CD14-positive monocyte (primary cell): ENCODE data around the gene PXDN. TPM values are rescaled to one million over a fixed set of nuclear protein-coding genes. Genes with fewer than 3 reads are reported as not detected.

Experiments
- DNase-seq, 3 donors: peaks; one replicate each; pipeline ENCODE4 v3.0.0-alpha.2; 2011 to 2022
- H2AFZ ChIP-seq: 2 replicates; pipeline ENCODE4 v1.6.0; 2012; ENCODE audit warnings: mild to moderate bottlenecking, low read depth, low read length, inconsistent platforms; ENCODE audit not compliant: insufficient read depth, poor library complexity, severe bottlenecking
- H3K27ac ChIP-seq, 2 donors: 1 replicate in 1 of 2; 2 replicates in 1 of 2; pipeline ENCODE4 v1.5.1; 2012 to 2013; ENCODE audit warnings: low read length in 2 of 2, control low read depth in 1 of 2, inconsistent platforms in 1 of 2, low read depth in 1 of 2, mild to moderate bottlenecking in 1 of 2
- H3K27me3 ChIP-seq, 2 donors: one replicate each; pipeline versions ENCODE4 v1.6.0 to v1.6.1; 2011 to 2013; ENCODE audit warnings: low read length in 2 of 2; ENCODE audit not compliant: control insufficient read depth in 2 of 2, insufficient read depth in 2 of 2
- H3K36me3 ChIP-seq, 2 donors: replicated peaks in 1 of 2; 1 replicate in 1 of 2; 2 replicates in 1 of 2; pipeline versions ENCODE4 v1.5.1 to v1.6.1; 2012 to 2013; ENCODE audit warnings: low read length in 2 of 2, control low read depth in 1 of 2, inconsistent platforms in 1 of 2, mild to moderate bottlenecking in 1 of 2; ENCODE audit not compliant: insufficient read depth in 2 of 2, control insufficient read depth in 1 of 2
- H3K4me1 ChIP-seq, 2 donors: 1 replicate in 1 of 2; 2 replicates in 1 of 2; pipeline versions ENCODE4 v1.5.1 to v1.6.1; 2012 to 2013; ENCODE audit warnings: low read length in 2 of 2, control low read depth in 1 of 2, inconsistent platforms in 1 of 2, mild to moderate bottlenecking in 1 of 2, moderate library complexity in 1 of 2; ENCODE audit not compliant: insufficient read depth in 2 of 2, control insufficient read depth in 1 of 2
- H3K4me2 ChIP-seq: replicated peaks from 2 replicates; pipeline ENCODE3; 2012; ENCODE audit warnings: low read length, moderate library complexity, mild to moderate bottlenecking; ENCODE audit not compliant: poor library complexity, severe bottlenecking; ENCODE audit errors: extremely low read depth
- H3K4me3 ChIP-seq, 3 experiments: fragments of 200-600 bp in 1 of 3; sonication (generic) in 1 of 3; replicated peaks in 1 of 3; 1 replicate in 2 of 3; 2 replicates in 1 of 3; pipeline ENCODE4 v1.5.1; 2011 to 2013; ENCODE audit warnings: low read length in 3 of 3, mild to moderate bottlenecking in 3 of 3, control low read depth in 2 of 3, low read depth in 2 of 3, inconsistent platforms in 1 of 3, moderate library complexity in 1 of 3
- H3K79me2 ChIP-seq: 2 replicates; pipeline ENCODE4 v1.6.0; 2012; ENCODE audit warnings: mild to moderate bottlenecking, control low read depth, inconsistent platforms, low read length, moderate library complexity; ENCODE audit not compliant: insufficient read depth
- H3K9ac ChIP-seq: 2 replicates; pipeline ENCODE4 v1.6.0; 2017; ENCODE audit warnings: low read length, mild to moderate bottlenecking; ENCODE audit not compliant: insufficient read depth, poor library complexity, severe bottlenecking
- H3K9me3 ChIP-seq, 2 donors: replicated peaks in 1 of 2; 1 replicate in 1 of 2; 2 replicates in 1 of 2; pipeline versions ENCODE4 v1.5.1 to v1.6.1; 2012 to 2013; ENCODE audit warnings: low read length in 2 of 2, control low read depth in 1 of 2; ENCODE audit not compliant: control insufficient read depth in 1 of 2, insufficient read depth in 1 of 2
- H4K20me1 ChIP-seq: 2 replicates; pipeline ENCODE4 v1.6.0; 2012; ENCODE audit warnings: mild to moderate bottlenecking, low read length, control low read depth, moderate library complexity; ENCODE audit not compliant: insufficient read depth
- H3K27ac Mint-ChIP-seq, 7 donors: one replicate each; pipeline ENCODE4 v1.8.0; 2020; ENCODE audit warnings: mild to moderate bottlenecking in 7 of 7, mixed read lengths in 7 of 7, moderate library complexity in 6 of 7, inconsistent platforms in 2 of 7
- H3K27me3 Mint-ChIP-seq, 3 donors: one replicate each; pipeline ENCODE4 v1.8.0; 2021 to 2022; ENCODE audit warnings: low read depth in 3 of 3, mild to moderate bottlenecking in 3 of 3, mixed read lengths in 3 of 3, moderate library complexity in 3 of 3, inconsistent platforms in 1 of 3
- H3K36me3 Mint-ChIP-seq, 2 donors: one replicate each; pipeline ENCODE4 v1.8.0; 2020; ENCODE audit warnings: mixed read lengths in 2 of 2, inconsistent platforms in 1 of 2, mild to moderate bottlenecking in 1 of 2
- H3K4me1 Mint-ChIP-seq: one replicate; pipeline ENCODE4 v1.8.0; 2020; ENCODE audit warnings: mild to moderate bottlenecking, mixed read lengths
- H3K4me3 Mint-ChIP-seq, 2 donors: one replicate each; pipeline ENCODE4 v1.8.0; 2020; ENCODE audit warnings: mild to moderate bottlenecking in 2 of 2, mixed read lengths in 2 of 2, moderate library complexity in 1 of 2
- H3K9me3 Mint-ChIP-seq, 7 donors: one replicate each; pipeline ENCODE4 v1.8.0; 2020 to 2022; ENCODE audit warnings: mixed read lengths in 7 of 7, mild to moderate bottlenecking in 6 of 7, moderate library complexity in 6 of 7, inconsistent platforms in 2 of 7
- CTCF ChIP-seq: fragments of 200-600 bp; IDR thresholded peaks from one replicate; pipeline ENCODE4 v1.8.0; 2022; ENCODE audit warnings: antibody characterized with exemption, mild to moderate bottlenecking
- WGBS: methylation state at CpG from one replicate; pipeline ENCODE4 v1.1.5; 2013; ENCODE audit warnings: missing lambda C conversion rate; ENCODE audit not compliant: insufficient coverage; 5-methylcytosine and 5-hydroxymethylcytosine counted together
- intact Hi-C, 2 donors: fragments of 100-400 bp; cut with micrococcal nuclease; formaldehyde crosslinking; loops; one replicate each; pipeline versions ENCODE4 v1.15.0 to v1.15.1; 2023
- polyA plus RNA-seq, 3 donors: library from polyadenylated mRNA; depleted of rRNA in 1 of 3; unstranded in 2 of 3; stranded (reverse) in 1 of 3; fragments of 300-500 nt in 2 of 3; fragments of >200 nt in 1 of 3; fragmentation: Illumina TruSeq in 2 of 3; gene quantifications; 1 replicate in 2 of 3; 2 replicates in 1 of 3; pipeline ENCODE4 v1.2.3, GENCODE V29; 2012 to 2021

PXDN gene
- polyA plus RNA-seq, 3 donors, result not detected

- no peak overlapping the region for H3K4me2 ChIP-seq
- TF ChIP-seq CTCF, result no peak
- no peaks in the 10 kb centered on the region for H3K9me3 Mint-ChIP-seq
- no peaks in the 10 kb centered on the region for H3K27me3 ChIP-seq
- H3K9me3 ChIP-seq, result no peaks in the 10 kb centered on the region
- intact Hi-C loops, result no loop called here
- no peak overlapping the region for H3K9ac ChIP-seq
- H3K4me1 ChIP-seq, result no peaks in the 10 kb centered on the region
- no peaks in the 10 kb centered on the region for H3K36me3 Mint-ChIP-seq
- H3K4me3 ChIP-seq, result no peak overlapping the region
- H3K27ac ChIP-seq, result no peak overlapping the region
- H3K27me3 Mint-ChIP-seq, result peaks cover 0 to 3% (median 0%) of the 10 kb centered on the region in 3 donors
- DNase-seq, result no peak
- WGBS, result 97% methylated on average over 13 of the region's 16 CpGs
- no peaks in the 10 kb centered on the region for H3K79me2 ChIP-seq
- H4K20me1 ChIP-seq, result no peaks in the 10 kb centered on the region
- H2AFZ ChIP-seq, result no peak overlapping the region
- no peaks in the 10 kb centered on the region for H3K36me3 ChIP-seq
- H3K27ac Mint-ChIP-seq, result no peak overlapping the region
- no peaks in the 10 kb centered on the region for H3K4me1 Mint-ChIP-seq
- no peak overlapping the region for H3K4me3 Mint-ChIP-seq
Measured at GRCh38 chr2:1663621-1664020, 80.7 kb downstream of the PXDN start.

- TF ChIP-seq CTCF, result no peak
- H3K4me1 Mint-ChIP-seq, result no peaks in the 10 kb centered on the region
Measured at GRCh38 chr2:1662606-1663180, 81.6 kb downstream of the PXDN start.

More at GRCh38 chr2:1662606-1663180, 81.6 kb downstream of the PXDN start:
- no peak overlapping the region for H3K4me3 Mint-ChIP-seq
- no peak for DNase-seq
- H3K36me3 Mint-ChIP-seq, result no peaks in the 10 kb centered on the region
- Histone ChIP-seq H2AFZ (no peak overlapping the region), H3K9me3 (no peaks in the 10 kb centered on the region), H3K4me1 (no peaks in the 10 kb centered on the region), H4K20me1 (no peaks in the 10 kb centered on the region), H3K4me2 (no peak overlapping the region), H3K27ac (no peak overlapping the region), H3K36me3 (no peaks in the 10 kb centered on the region), H3K4me3 (no peak overlapping the region), H3K27me3 (no peaks in the 10 kb centered on the region), H3K79me2 (no peaks in the 10 kb centered on the region), H3K9ac (no peak overlapping the region)
- H3K9me3 Mint-ChIP-seq, result no peaks in the 10 kb centered on the region
- intact Hi-C loops, result no loop called here
- no peak overlapping the region for H3K27ac Mint-ChIP-seq
- WGBS, result 92% methylated on average over 15 of the region's 19 CpGs
- peaks cover 0 to 3% (median 0%) of the 10 kb centered on the region in 3 donors for H3K27me3 Mint-ChIP-seq
